ENCODE results near the gene SLC7A4.
"Not testable (repeated sequence)": the region's sequence is repeated elsewhere in the genome, so short reads cannot be mapped to it uniquely, and the experiment has no call there.

The SLC7A4 gene, protein sequence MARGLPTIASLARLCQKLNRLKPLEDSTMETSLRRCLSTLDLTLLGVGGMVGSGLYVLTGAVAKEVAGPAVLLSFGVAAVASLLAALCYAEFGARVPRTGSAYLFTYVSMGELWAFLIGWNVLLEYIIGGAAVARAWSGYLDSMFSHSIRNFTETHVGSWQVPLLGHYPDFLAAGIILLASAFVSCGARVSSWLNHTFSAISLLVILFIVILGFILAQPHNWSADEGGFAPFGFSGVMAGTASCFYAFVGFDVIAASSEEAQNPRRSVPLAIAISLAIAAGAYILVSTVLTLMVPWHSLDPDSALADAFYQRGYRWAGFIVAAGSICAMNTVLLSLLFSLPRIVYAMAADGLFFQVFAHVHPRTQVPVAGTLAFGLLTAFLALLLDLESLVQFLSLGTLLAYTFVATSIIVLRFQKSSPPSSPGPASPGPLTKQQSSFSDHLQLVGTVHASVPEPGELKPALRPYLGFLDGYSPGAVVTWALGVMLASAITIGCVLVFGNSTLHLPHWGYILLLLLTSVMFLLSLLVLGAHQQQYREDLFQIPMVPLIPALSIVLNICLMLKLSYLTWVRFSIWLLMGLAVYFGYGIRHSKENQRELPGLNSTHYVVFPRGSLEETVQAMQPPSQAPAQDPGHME

DNA sequence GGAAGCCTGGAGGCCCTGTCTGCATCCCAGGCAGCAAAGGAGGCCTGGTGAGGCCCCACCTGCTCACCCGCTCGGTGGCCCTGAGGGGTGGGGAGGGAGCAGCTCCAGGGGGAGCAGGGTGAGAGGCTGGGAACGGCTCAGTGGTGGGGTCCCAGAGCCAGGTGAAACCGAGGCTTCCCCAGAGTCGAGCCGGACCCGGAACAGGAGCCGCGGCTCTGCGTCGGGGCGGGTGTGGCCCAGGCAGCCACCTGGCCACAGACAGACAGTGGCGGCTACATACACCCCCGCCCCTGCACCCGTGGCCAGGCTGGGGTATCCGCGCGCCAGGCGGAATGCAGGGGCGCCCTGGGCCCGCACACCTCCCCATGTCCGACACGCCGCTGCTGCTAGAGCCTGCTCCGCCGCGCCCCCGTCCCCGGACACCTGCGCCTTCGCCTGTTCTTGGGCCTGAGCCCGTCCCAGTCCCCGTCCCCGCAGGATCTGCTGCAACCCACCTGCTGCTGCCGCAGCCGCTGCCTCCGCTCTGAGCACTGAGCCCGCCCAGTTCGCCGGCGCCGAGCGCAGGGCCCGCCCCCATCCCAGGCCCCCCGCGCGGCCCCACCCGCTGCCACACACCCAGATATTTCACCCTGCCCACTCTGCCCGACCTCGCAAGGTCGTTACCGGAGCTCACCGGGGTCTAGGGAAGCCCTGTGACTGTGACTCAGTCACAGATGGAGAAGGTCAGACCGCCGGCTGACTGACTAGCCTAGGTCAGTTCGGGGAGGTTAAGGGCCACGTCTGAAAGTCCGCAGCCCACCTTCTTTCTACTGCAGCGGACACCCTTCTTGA lies at the start of gene SLC7A4:
TSS of gene SLC7A4 (minus strand) at position 525 of the 831 bp plus-strand sequence. CDS start 749 bp downstream, outside the sequence.
- no peak for DNase-seq

GRCh38 chr22:21080435-21081137 lies 48.2 kb upstream of the SLC7A4 start:
- no peak for DNase-seq

GRCh38 chr22:21079493-21079892 lies 47.1 kb upstream of the SLC7A4 start:
- no peak for DNase-seq

DNA sequence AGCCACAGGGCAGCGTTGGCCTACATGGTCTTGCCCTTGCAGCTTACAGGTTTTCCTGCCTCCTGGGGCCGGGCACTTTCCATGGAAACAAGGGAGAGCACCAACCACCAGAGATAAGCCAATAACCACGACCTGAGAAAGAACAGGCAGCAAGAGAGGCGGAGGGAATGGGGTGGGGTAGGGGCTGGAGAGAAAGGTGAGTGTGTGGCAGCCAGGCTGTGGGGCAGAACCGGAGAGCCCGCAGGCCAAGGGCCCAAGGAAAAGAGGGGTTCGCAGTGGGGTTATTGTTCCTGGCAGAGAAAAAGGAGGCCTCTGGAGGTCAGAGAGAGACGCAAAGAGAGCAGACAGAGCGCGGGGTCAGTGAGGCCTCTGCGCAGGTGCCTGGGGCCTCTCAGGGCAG lies 46.6 kb upstream of the SLC7A4 start:
- DNase-seq: no peak

GRCh38 chr22:21077884-21078508 lies 45.6 kb upstream of the SLC7A4 start:
- no peak for DNase-seq

DNA sequence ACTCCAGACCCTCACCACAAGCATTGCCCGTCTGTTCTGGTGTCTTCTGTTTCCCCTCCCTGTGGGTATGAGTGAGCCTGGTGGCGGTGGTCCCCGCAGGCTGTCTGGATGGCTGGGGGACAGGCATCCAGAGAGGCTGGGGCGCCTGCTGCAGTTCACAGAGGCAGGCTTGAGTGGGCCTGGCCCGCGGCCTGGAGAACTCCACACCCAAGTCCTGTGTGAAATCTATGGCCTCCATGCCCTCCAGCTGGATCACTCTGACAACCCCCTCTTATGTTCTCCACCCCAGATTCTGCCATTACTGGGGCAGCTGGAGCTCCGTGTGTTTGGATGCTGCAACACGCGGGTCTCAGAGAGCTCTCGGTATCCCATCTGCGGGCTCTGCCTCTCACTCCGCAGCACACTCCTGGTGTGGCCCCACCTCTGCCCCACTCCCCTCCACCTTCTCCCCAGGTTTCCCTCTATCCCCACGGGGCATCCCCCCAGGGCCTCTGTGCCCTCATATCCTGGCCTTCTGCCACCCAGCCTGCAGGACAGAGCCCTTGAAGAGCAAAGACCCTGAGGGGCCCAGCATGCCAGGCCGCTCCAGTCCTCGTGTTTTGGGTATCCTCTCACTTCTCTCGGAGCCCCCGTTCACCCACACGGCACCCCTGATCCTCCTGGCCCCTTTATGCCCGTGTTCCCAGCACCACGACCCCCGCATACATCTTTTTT lies 44.7 kb upstream of the SLC7A4 start:
- DNase-seq: no peak

DNA sequence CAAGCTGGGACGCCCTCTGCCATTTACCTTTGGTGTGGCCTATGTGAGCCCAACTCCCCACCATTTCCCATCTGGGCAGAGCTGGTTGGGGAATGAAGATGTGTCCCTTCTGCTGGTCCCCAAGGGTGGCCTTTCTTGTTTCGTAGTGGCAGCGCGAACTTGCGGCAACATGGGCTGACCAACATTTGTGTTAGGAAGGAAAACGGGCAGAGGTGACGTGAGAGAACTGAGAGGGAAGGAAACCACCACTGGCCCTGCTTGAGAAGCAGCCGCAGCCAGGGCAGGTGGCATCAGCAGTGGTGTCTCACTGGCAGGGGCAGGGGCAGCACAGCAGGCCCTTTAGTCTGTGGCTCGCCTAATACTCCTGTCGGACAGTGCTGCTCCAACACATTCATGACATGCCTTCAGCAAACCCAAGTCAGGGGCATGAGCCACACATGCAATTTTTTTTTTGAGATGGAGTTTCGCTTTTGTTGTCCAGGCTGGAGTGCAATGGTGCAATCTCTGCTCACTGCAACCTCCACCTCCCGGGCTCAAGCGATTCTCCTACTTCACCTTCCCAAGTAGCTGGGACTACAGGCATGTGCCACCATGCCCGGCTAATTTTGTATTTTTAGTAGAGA lies 43.3 kb upstream of the SLC7A4 start:
- no peak for DNase-seq

- peak; percentile 87 for DNase-seq
These were observed 41.8 kb upstream of the SLC7A4 start for GRCh38 chr22:21074102-21074715.

- no peak for DNase-seq
These were observed 41.1 kb upstream of the SLC7A4 start for GRCh38 chr22:21073482-21073881.

DNA sequence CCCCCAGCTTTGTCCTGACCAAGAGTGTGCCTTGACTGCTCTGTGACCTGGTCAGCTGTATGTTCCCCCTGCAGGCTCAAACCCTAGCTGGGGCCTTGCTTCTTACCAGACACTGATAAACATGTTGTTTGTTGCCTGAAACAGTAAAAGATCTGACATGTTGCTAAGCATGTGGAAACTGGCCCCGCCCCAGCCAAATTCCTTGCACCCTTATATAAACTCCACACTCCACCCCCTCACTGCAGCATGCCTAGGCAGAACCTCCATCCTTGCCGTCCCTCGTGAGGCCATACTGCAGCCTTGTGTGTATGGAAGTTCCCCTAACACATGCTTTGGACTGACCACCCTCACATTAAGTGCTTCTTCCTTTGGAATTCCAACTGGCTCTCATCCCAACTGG lies 40.7 kb upstream of the SLC7A4 start:
- no peak for DNase-seq

DNA sequence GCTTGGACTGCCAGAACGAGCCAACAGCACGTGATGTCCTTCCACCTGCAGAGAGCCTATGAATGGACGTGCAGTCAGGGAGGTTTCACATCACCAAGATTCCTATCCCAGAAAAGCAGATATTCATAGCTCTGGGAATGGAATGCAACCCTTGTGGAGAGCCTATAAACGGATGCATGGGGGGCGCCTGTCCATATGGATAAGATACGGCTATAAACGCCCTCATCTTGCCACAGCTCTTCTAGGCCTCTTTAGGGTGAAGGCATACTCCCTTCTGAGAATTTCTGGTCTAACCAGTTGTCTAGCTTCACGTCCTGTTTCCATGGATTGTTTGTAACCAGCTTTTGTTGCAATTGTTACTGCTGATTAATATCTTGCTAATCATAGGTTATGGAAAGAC lies 39.4 kb upstream of the SLC7A4 start:
- not testable (repeated sequence) for DNase-seq

- DNase-seq: no peak
These were observed 38.6 kb upstream of the SLC7A4 start for GRCh38 chr22:21070690-21071615.

- DNase-seq: no peak
These were observed 37.0 kb upstream of the SLC7A4 start for GRCh38 chr22:21069375-21069774.

- DNase-seq: no peak
These were observed 36.4 kb upstream of the SLC7A4 start for GRCh38 chr22:21068681-21069276.

GRCh38 chr22:21067901-21068680 lies 35.7 kb upstream of the SLC7A4 start:
- DNase-seq: no peak

GRCh38 chr22:21067075-21067900 lies 34.9 kb upstream of the SLC7A4 start:
- DNase-seq: no peak
